K562 (cell line): ENCODE data around the gene PAPOLB. TPM values are rescaled to one million over a fixed set of nuclear protein-coding genes. Genes with fewer than 3 reads are reported as not detected.

Experiments
- ATAC-seq: fragments of 200-7000 bp; cut with Tn5 transposase; 3 replicates; pipeline ENCODE4 v1.9.1; 2020; ENCODE audit warnings: moderate library complexity
- BruUV-seq: library from RNA; stranded (reverse); fragments of 400-500 nt; replicated peaks from 2 replicates; lab custom pipeline; 2021; lab: Mats Ljungman, UMichigan
- CTCF ChIA-PET: fragments of 300-600 bp; formaldehyde crosslinking; extraction: SDS; loops from one replicate; lab custom pipeline; 2021; ENCODE audit warnings: low intra/inter-chr PET ratio; lab: Yijun Ruan, JAX
- POLR2A ChIA-PET: fragments of 300-600, 350-650 bp; sonication (Branson Sonifier 250); formaldehyde crosslinking; extraction: SDS; loops from one replicate; lab custom pipeline; 2021; ENCODE audit warnings: antibody characterized with exemption, inconsistent platforms; lab: Yijun Ruan, JAX
- DNase-seq, 4 experiments: peaks; one replicate each; pipeline versions ENCODE4 v3.0.0 to v3.0.0-alpha.2; 2011 to 2018; ENCODE audit warnings: low spot score in 3 of 4, mixed read lengths in 3 of 4; ENCODE audit errors: extremely low read depth in 1 of 4
- FAIRE-seq: peaks from 2 replicates; lab custom pipeline; 2011; peaks lifted over from hg19 to GRCh38; lab: Jason Lieb, UNC
- H2AFZ ChIP-seq: 2 replicates; pipeline ENCODE4 v1.6.0; 2011; ENCODE audit warnings: low read depth, low read length, control low read depth, inconsistent platforms
- H3K27ac ChIP-seq: fragments of 200-600 bp; 3 replicates; pipeline ENCODE4 v1.8.0; 2011; ENCODE audit warnings: low read depth, mild to moderate bottlenecking, control low read depth, inconsistent platforms, low read length, moderate library complexity, mixed read lengths; ENCODE audit errors: extremely low read depth
- H3K27me3 ChIP-seq, 2 experiments: fragments of 300-600 bp in 1 of 2; 2 replicates in 1 of 2; 3 replicates in 1 of 2; pipeline versions ENCODE4 v1.6.0 to v1.8.0; 2011; ENCODE audit warnings: inconsistent platforms in 2 of 2, low read length in 2 of 2, mild to moderate bottlenecking in 1 of 2, mixed read lengths in 1 of 2, moderate library complexity in 1 of 2; ENCODE audit not compliant: control insufficient read depth in 2 of 2, insufficient read depth in 2 of 2
- H3K36me3 ChIP-seq: fragments of 300-600 bp; 3 replicates; pipeline ENCODE4 v1.8.0; 2011; ENCODE audit warnings: mild to moderate bottlenecking, low read length, inconsistent platforms; ENCODE audit not compliant: control insufficient read depth, insufficient read depth
- H3K4me1 ChIP-seq, 2 experiments: fragments of 200-600 bp in 1 of 2; replicated peaks in 1 of 2; 2 replicates in 1 of 2; 3 replicates in 1 of 2; pipeline versions ENCODE4 v1.5.1 to v1.8.0; 2011; ENCODE audit warnings: inconsistent platforms in 2 of 2, low read length in 2 of 2, mild to moderate bottlenecking in 1 of 2, mixed read lengths in 1 of 2, moderate library complexity in 1 of 2; ENCODE audit not compliant: control insufficient read depth in 2 of 2, insufficient read depth in 2 of 2
- H3K4me2 ChIP-seq: 2 replicates; pipeline ENCODE4 v1.6.1; 2011; ENCODE audit warnings: low read length, control low read depth, inconsistent platforms, mixed read lengths; ENCODE audit not compliant: insufficient read depth
- H3K4me3 ChIP-seq: fragments of 200-600 bp; sonication (generic), shearing (Covaris generic); 2 replicates; pipeline ENCODE4 v1.5.1; 2016; ENCODE audit warnings: control low read depth, inconsistent platforms
- H3K79me2 ChIP-seq: fragments of 200-600 bp; 3 replicates; pipeline ENCODE4 v1.8.0; 2011; ENCODE audit warnings: low read length, inconsistent platforms; ENCODE audit not compliant: control insufficient read depth, insufficient read depth
- H3K9ac ChIP-seq, 2 experiments: 2 replicates each; pipeline versions ENCODE4 v1.6.0 to v1.6.1; 2011; ENCODE audit warnings: low read depth in 2 of 2, low read length in 2 of 2, control low read depth in 1 of 2, inconsistent platforms in 1 of 2, mild to moderate bottlenecking in 1 of 2, mixed read lengths in 1 of 2; ENCODE audit not compliant: insufficient read depth in 1 of 2
- H3K9me1 ChIP-seq: one replicate; pipeline ENCODE4 v1.6.0; 2011; ENCODE audit warnings: inconsistent platforms, mild to moderate bottlenecking, low read length, moderate library complexity; ENCODE audit not compliant: control insufficient read depth, insufficient read depth
- H3K9me3 ChIP-seq: replicated peaks from 2 replicates; pipeline ENCODE4 v1.5.1; 2011; ENCODE audit warnings: low read depth, low read length, inconsistent platforms; ENCODE audit not compliant: control insufficient read depth, insufficient read depth
- H4K20me1 ChIP-seq: replicated peaks from 2 replicates; pipeline ENCODE4 v1.6.1; 2011; ENCODE audit warnings: low read length, inconsistent platforms, mixed read lengths; ENCODE audit not compliant: control insufficient read depth, insufficient read depth
- ARNT ChIP-seq, 2 experiments: fragments of 450-650 bp; IDR thresholded peaks; 2 replicates each; pipeline ENCODE4 v1.6.1; 2016; ENCODE audit warnings: mild to moderate bottlenecking in 1 of 2
- DACH1 ChIP-seq: fragments of 450-650 bp; IDR thresholded peaks from 2 replicates; pipeline ENCODE4 v1.6.1; 2018; ENCODE audit not compliant: partially characterized antibody
- PURB ChIP-seq: sonication (generic); formaldehyde crosslinking; IDR thresholded peaks from 2 replicates; pipeline ENCODE4 v1.9.0; 2021; ENCODE audit warnings: low read depth, mild to moderate bottlenecking, missing genetic modification reagents
- ZNF407 ChIP-seq: fragments of 450-650 bp; IDR thresholded peaks from 2 replicates; pipeline ENCODE4 v1.6.1; 2016; ENCODE audit warnings: low read depth
- ZNF740 ChIP-seq, 3 experiments: fragments of 200-800 bp in 1 of 3; sonication (Bioruptor generic) in 1 of 3; sonication (generic) in 1 of 3; formaldehyde crosslinking in 1 of 3; IDR thresholded peaks; 2 replicates each; pipeline versions ENCODE4 v1.6.1 to v1.8.0; 2016 to 2022; ENCODE audit warnings: mild to moderate bottlenecking in 2 of 3, missing compliant biosample characterization in 2 of 3, missing genetic modification characterization in 2 of 3, missing genetic modification reagents in 1 of 3
- WGBS: fragments of 100-300 bp; shearing (Covaris generic); methylation state at CpG from one replicate; pipeline ENCODE4 v1.1.6; 2016; ENCODE audit warnings: low coverage, mixed read lengths; ENCODE audit not compliant: insufficient coverage; ENCODE audit errors: missing lambda C conversion rate; 5-methylcytosine and 5-hydroxymethylcytosine counted together
- in situ Hi-C: fragments of 300-500 bp; cut with MboI; formaldehyde crosslinking; loops from 4 replicates; pipeline ENCODE4 v1.15.0; 2018; ENCODE audit warnings: inconsistent platforms, mixed read lengths
- intact Hi-C: fragments of 100-400 bp; cut with micrococcal nuclease; formaldehyde crosslinking; loops from 2 replicates; pipeline ENCODE4 v1.14.2; 2022
- polyA plus RNA-seq, 8 experiments: library from polyadenylated mRNA; depleted of rRNA in 4 of 8; stranded (reverse) in 5 of 8; unstranded in 3 of 8; fragments of >200 nt; fragmentation: Nextera tagmentation in 2 of 8; fragmentation: Illumina TruSeq in 1 of 8; extraction: Ambion mirVana in 2 of 8; extraction: Trizol in 1 of 8; gene quantifications; 2 replicates each; pipeline versions ENCODE4 v1.2.1 to v1.2.3, GENCODE V29; 2011 to 2014; ENCODE audit warnings: inconsistent platforms in 1 of 8, missing spikeins in 1 of 8
- total RNA-seq, 7 experiments: library from RNA; depleted of rRNA in 6 of 7; stranded (reverse); fragments of >200 nt in 6 of 7; fragmentation: Illumina TruSeq in 2 of 7; extraction: Trizol in 2 of 7; gene quantifications; 2 replicates each; pipeline versions ENCODE4 v1.2.1 to v1.2.3, GENCODE V29; 2011 to 2021; ENCODE audit warnings: low replicate concordance in 1 of 7

Gene PAPOLB
- total and polyA plus RNA-seq, 9 of the 15 experiments (the other 6 are each of a cell fraction or from before 2014, with no cell fraction given) = 0.04 to 0.33 (median 0.16) TPM; not detected in 4

DNA sequence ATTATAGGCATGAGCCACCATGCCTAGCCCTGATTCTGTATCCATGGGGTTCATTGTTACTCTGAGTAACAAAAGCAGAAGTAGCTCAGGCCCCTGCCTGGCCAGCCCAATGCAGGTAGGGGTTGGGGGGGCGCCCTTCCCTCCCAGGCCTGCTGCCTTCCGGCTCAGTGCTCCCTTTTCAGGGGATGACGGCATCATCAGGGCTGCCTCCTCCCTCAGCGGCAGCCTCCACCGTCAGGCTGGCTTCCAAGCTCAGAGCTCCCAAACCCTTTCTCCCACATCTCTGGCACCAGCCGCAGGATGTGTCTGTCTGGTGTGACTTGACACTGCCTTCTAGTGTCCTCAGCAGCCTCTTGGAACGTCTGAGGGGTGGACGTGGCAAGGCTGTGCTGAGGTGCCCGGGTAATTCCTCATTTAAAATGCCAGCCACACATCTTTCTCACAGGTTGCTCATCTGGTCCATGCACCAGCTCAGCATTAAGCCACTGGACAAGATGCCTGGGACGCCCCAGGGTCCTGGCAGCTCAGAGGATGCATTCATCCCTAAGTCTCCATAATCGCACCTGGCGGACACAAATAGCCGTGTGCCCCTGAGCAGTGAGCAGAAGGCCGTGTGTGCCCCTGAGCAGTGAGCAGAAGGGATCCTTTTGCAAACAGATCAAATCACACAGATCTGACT is 38.2 kb downstream of the PAPOLB start:
- intact Hi-C loops (no loop called here), in situ Hi-C loops (no loop called here)
- H4K20me1 ChIP-seq = no peaks in the 10 kb centered on the region
- H3K36me3 ChIP-seq = no peaks in the 10 kb centered on the region
- 19% methylated on average over 12 of the region's 14 CpGs for WGBS
- ATAC-seq = peak; percentile 34; the same call in 2 of the 3 replicates
- no peak for DNase-seq
- H3K27me3 ChIP-seq = peaks cover 0 to 9% of the 10 kb centered on the region in 2 experiments; a peak in 1 of 5 replicates
- H2AFZ ChIP-seq = no peak overlapping the region
- CTCF ChIA-PET = no interaction called here
- no TSS peak for BruUV-seq
- H3K9me1 ChIP-seq = no peaks in the 10 kb centered on the region
- H3K9ac ChIP-seq = no peak overlapping the region; a peak in 1 of 4 replicates
- no peak overlapping the region for H3K27ac ChIP-seq
- H3K4me3 ChIP-seq = no peak overlapping the region
- H3K9me3 ChIP-seq = no peaks in the 10 kb centered on the region
- POLR2A ChIA-PET = no interaction called here
- H3K4me1 ChIP-seq = peaks cover 0 to 33% of the 10 kb centered on the region in 2 experiments; a peak in 2 of 5 replicates
- H3K79me2 ChIP-seq = no peaks in the 10 kb centered on the region
- FAIRE-seq = no peak
- no peak overlapping the region for H3K4me2 ChIP-seq
- TF ChIP-seq ZNF407 (no peak), ARNT (IDR thresholded peaks at IDR 0.05) (no peak), ZNF740 (CRISPR knock-in tag; IDR thresholded peaks at IDR 0.05) (peak; percentile 82), ZNF740 (tag; IDR thresholded peaks at IDR 0.05) (no peak), DACH1 (no peak), PURB (no peak)
